HCT116 (cell line): ENCODE results near the gene FEM1B. TPM values are rescaled to one million over a fixed set of nuclear protein-coding genes. Genes with fewer than 3 reads are reported as not detected.

Experiments used
- ATAC-seq: fragments of 200-7000 bp; cut with Tn5 transposase; 2 replicates; pipeline ENCODE4 v1.9.1; 2020; ENCODE audit warnings: mild to moderate bottlenecking, moderate library complexity
- BruUV-seq: library from RNA; stranded (reverse); fragments of 400-500 nt; replicated peaks from 2 replicates; lab custom pipeline; 2021; lab: Mats Ljungman, UMichigan
- CTCF ChIA-PET: fragments of 300-600 bp; sonication (Branson Sonifier 250); formaldehyde crosslinking; loops from one replicate; lab custom pipeline; 2021; ENCODE audit warnings: antibody characterized with exemption; lab: Charles Lee
- POLR2A ChIA-PET: fragments of 300-600, 350-600 bp; sonication (Branson Sonifier 250); formaldehyde crosslinking; loops from one replicate; lab custom pipeline; 2021; ENCODE audit warnings: antibody characterized with exemption; lab: Charles Lee
- RAD21 ChIA-PET, 2 experiments: fragments of 300-600 bp; sonication (Branson Sonifier 250); formaldehyde crosslinking; loops; one replicate each; lab custom pipeline; 2023; ENCODE audit warnings: low total read pairs in 2 of 2; ENCODE audit not compliant: uncharacterized antibody in 2 of 2, unreplicated experiment in 2 of 2, low non-redundant PET in 1 of 2; lab: Charles Lee
- DNase-seq: peaks from one replicate; pipeline ENCODE4 v3.0.0-alpha.2; 2010; ENCODE audit warnings: low read depth, low spot score
- H2AFZ ChIP-seq: fragments of 200-600 bp; shearing (Covaris generic), sonication (generic); 2 replicates; pipeline ENCODE4 v1.6.1; 2017; ENCODE audit warnings: low read depth, mixed run types, mixed read lengths, antibody characterized with exemption, low read length; ENCODE audit not compliant: poor library complexity, severe bottlenecking
- H3K27ac ChIP-seq: 2 replicates; pipeline ENCODE4 v1.5.1; 2012; ENCODE audit warnings: low read depth, low read length
- H3K27me3 ChIP-seq: fragments of 200-600 bp; sonication (generic); 2 replicates; pipeline ENCODE4 v1.6.1; 2016; ENCODE audit warnings: mixed run types, low read length, mixed read lengths; ENCODE audit not compliant: insufficient read depth
- H3K36me3 ChIP-seq, 2 experiments: fragments of 200-500 bp in 1 of 2; fragments of 200-600 bp in 1 of 2; sonication (Bioruptor generic) in 1 of 2; sonication (generic) in 1 of 2; 2 replicates each; pipeline versions ENCODE4 v1.5.1 to v1.6.1; 2014 to 2016; ENCODE audit warnings: low read length in 2 of 2, inconsistent platforms in 1 of 2, mixed read lengths in 1 of 2, mixed run types in 1 of 2; ENCODE audit not compliant: insufficient read depth in 2 of 2, control insufficient read depth in 1 of 2
- H3K4me1 ChIP-seq, 2 experiments: fragments of 200-600 bp in 1 of 2; sonication (generic) in 1 of 2; 2 replicates each; pipeline versions ENCODE4 v1.5.1 to v1.6.1; 2012 to 2017; ENCODE audit warnings: low read length in 2 of 2, inconsistent platforms in 1 of 2, mild to moderate bottlenecking in 1 of 2, mixed read lengths in 1 of 2, mixed run types in 1 of 2, moderate library complexity in 1 of 2; ENCODE audit not compliant: insufficient read depth in 2 of 2, control insufficient read depth in 1 of 2
- H3K4me2 ChIP-seq: fragments of 200-600 bp; sonication (generic); 2 replicates; pipeline ENCODE4 v1.6.1; 2017; ENCODE audit warnings: mixed run types, low read length, mixed read lengths
- H3K4me3 ChIP-seq, 2 experiments: fragments of 200-600 bp in 1 of 2; sonication (generic) in 1 of 2; replicated peaks in 1 of 2; 2 replicates each; pipeline ENCODE4 v1.5.1; 2011 to 2016; ENCODE audit warnings: low read length in 2 of 2, control low read depth in 1 of 2, low read depth in 1 of 2, mild to moderate bottlenecking in 1 of 2, mixed read lengths in 1 of 2, mixed run types in 1 of 2
- H3K79me2 ChIP-seq: fragments of 200-600 bp; sonication (generic); 2 replicates; pipeline ENCODE4 v1.6.1; 2017; ENCODE audit warnings: mild to moderate bottlenecking, mixed run types, low read length, moderate library complexity, mixed read lengths; ENCODE audit not compliant: insufficient read depth
- H3K9ac ChIP-seq: fragments of 200-600 bp; sonication (generic); 2 replicates; pipeline ENCODE4 v1.6.1; 2016; ENCODE audit warnings: low read length, mixed read lengths
- H3K9me2 ChIP-seq: fragments of 200-600 bp; sonication (generic), shearing (Covaris generic); 2 replicates; pipeline ENCODE4 v1.6.1; 2017; ENCODE audit warnings: mixed run types, mild to moderate bottlenecking, moderate library complexity; ENCODE audit not compliant: insufficient read depth
- H3K9me3 ChIP-seq, 2 experiments: fragments of 200-500 bp in 1 of 2; fragments of 200-600 bp in 1 of 2; sonication (Bioruptor generic) in 1 of 2; sonication (generic) in 1 of 2; 2 replicates each; pipeline ENCODE4 v1.6.1; 2014 to 2017; ENCODE audit warnings: low read length in 2 of 2, mixed read lengths in 2 of 2, inconsistent platforms in 1 of 2, low read depth in 1 of 2, mild to moderate bottlenecking in 1 of 2, mixed run types in 1 of 2, moderate library complexity in 1 of 2; ENCODE audit not compliant: control insufficient read depth in 1 of 2, insufficient read depth in 1 of 2
- H4K20me1 ChIP-seq: fragments of 200-600 bp; sonication (generic), shearing (Covaris generic); 2 replicates; pipeline ENCODE4 v1.6.1; 2017; ENCODE audit warnings: mixed run types, mild to moderate bottlenecking, moderate library complexity; ENCODE audit not compliant: insufficient read depth
- EGR1 ChIP-seq: IDR thresholded peaks from 2 replicates; pipeline ENCODE4 v1.6.1; 2012; ENCODE audit warnings: low read depth
- FOSL1 ChIP-seq: IDR thresholded peaks from 2 replicates; pipeline ENCODE4 v1.6.1; 2012; ENCODE audit warnings: low read depth
- SIN3A ChIP-seq: IDR thresholded peaks from 2 replicates; pipeline ENCODE4 v1.6.1; 2012; ENCODE audit warnings: low read depth
- SRF ChIP-seq: IDR thresholded peaks from 2 replicates; pipeline ENCODE4 v1.6.1; 2012; ENCODE audit warnings: low read depth
- YY1 ChIP-seq: IDR thresholded peaks from 2 replicates; pipeline ENCODE4 v1.6.1; 2011; ENCODE audit warnings: low read length, low read depth, moderate library complexity, mild to moderate bottlenecking; ENCODE audit not compliant: insufficient replicate concordance; ENCODE audit errors: extremely low read depth
- intact Hi-C: fragments of 100-400 bp; cut with micrococcal nuclease; formaldehyde crosslinking; loops from 2 replicates; pipeline ENCODE4 v1.10.0; 2022
- total RNA-seq: library from RNA; stranded (reverse); gene quantifications from one replicate; pipeline ENCODE4 v1.2.1, GENCODE V29; 2021; ENCODE audit not compliant: unreplicated experiment
- TF ChIP-seq, protein P1 (sequence below): IDR thresholded peaks from 2 replicates; pipeline ENCODE4 v1.6.1; 2012
- TF ChIP-seq, protein P2 (sequence below): IDR thresholded peaks from 2 replicates; pipeline ENCODE4 v1.6.1; 2012
- TF ChIP-seq, protein P3 (sequence below): IDR thresholded peaks from 2 replicates; pipeline ENCODE4 v1.6.1; 2011; ENCODE audit warnings: mild to moderate bottlenecking, low read length, moderate library complexity; ENCODE audit not compliant: insufficient replicate concordance; ENCODE audit errors: extremely low read depth
- TF ChIP-seq, protein P4 (sequence below), 3 experiments: fragments of 200-600 bp in 1 of 3; sonication (generic) in 1 of 3; IDR thresholded peaks in 2 of 3; conservative IDR thresholded peaks in 1 of 3; 2 replicates each; pipeline ENCODE4 v1.5.1; 2012 to 2017; ENCODE audit warnings: low read depth in 2 of 3, low read length in 2 of 3, antibody characterized with exemption in 1 of 3, borderline replicate concordance in 1 of 3, control low read depth in 1 of 3, mild to moderate bottlenecking in 1 of 3, mixed read lengths in 1 of 3, mixed run types in 1 of 3, moderate library complexity in 1 of 3; ENCODE audit not compliant: insufficient read depth in 1 of 3
- TF ChIP-seq, protein P5 (sequence below): IDR thresholded peaks from 2 replicates; pipeline ENCODE4 v1.6.1; 2012; ENCODE audit warnings: low read depth

Gene FEM1B
- total RNA-seq, 1 experiment from 2014 or later: 39.7 TPM

DNA sequence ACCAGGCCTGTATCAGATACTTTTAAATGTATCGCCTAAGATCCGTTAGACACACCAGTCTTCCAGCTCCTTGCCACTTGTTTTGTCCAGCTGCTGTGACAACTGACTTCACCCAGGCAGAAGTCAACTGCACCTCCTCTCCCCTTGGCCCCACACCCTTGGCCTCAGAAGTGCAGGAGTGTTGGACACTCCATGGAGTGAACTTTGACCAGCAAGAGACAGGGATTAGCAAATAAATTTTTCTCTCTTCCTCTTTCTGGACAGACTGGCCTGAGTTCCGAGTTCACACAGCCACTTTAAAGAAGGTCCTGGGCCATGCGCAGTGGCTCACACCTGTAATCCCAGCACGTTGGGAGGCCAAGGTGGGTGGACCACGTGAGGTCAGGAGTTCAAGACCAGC is 45.1 kb upstream of the FEM1B start:
- no peak for TF ChIP-seq EGR1
- no peak for TF ChIP-seq SRF
- no peak for TF ChIP-seq SIN3A
- TF ChIP-seq, protein P1, sequence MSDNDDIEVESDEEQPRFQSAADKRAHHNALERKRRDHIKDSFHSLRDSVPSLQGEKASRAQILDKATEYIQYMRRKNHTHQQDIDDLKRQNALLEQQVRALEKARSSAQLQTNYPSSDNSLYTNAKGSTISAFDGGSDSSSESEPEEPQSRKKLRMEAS: no peak
- TF ChIP-seq, protein P2, sequence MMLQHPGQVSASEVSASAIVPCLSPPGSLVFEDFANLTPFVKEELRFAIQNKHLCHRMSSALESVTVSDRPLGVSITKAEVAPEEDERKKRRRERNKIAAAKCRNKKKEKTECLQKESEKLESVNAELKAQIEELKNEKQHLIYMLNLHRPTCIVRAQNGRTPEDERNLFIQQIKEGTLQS: no peak
- TF ChIP-seq, protein P3, sequence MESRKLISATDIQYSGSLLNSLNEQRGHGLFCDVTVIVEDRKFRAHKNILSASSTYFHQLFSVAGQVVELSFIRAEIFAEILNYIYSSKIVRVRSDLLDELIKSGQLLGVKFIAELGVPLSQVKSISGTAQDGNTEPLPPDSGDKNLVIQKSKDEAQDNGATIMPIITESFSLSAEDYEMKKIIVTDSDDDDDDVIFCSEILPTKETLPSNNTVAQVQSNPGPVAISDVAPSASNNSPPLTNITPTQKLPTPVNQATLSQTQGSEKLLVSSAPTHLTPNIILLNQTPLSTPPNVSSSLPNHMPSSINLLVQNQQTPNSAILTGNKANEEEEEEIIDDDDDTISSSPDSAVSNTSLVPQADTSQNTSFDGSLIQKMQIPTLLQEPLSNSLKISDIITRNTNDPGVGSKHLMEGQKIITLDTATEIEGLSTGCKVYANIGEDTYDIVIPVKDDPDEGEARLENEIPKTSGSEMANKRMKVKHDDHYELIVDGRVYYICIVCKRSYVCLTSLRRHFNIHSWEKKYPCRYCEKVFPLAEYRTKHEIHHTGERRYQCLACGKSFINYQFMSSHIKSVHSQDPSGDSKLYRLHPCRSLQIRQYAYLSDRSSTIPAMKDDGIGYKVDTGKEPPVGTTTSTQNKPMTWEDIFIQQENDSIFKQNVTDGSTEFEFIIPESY: no peak
- TF ChIP-seq, protein P4, sequence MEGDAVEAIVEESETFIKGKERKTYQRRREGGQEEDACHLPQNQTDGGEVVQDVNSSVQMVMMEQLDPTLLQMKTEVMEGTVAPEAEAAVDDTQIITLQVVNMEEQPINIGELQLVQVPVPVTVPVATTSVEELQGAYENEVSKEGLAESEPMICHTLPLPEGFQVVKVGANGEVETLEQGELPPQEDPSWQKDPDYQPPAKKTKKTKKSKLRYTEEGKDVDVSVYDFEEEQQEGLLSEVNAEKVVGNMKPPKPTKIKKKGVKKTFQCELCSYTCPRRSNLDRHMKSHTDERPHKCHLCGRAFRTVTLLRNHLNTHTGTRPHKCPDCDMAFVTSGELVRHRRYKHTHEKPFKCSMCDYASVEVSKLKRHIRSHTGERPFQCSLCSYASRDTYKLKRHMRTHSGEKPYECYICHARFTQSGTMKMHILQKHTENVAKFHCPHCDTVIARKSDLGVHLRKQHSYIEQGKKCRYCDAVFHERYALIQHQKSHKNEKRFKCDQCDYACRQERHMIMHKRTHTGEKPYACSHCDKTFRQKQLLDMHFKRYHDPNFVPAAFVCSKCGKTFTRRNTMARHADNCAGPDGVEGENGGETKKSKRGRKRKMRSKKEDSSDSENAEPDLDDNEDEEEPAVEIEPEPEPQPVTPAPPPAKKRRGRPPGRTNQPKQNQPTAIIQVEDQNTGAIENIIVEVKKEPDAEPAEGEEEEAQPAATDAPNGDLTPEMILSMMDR (IDR thresholded peaks at IDR 0.05 in 2 of 3, conservative IDR thresholded peaks at IDR 0.05 in 1 of 3; ENCODE audit: borderline replicate concordance in 1 of 3, insufficient read depth in 1 of 3, low read depth in 2 of 3, low read length in 2 of 3): no peak
- no peak for TF ChIP-seq YY1
- TF ChIP-seq FOSL1: no peak
- TF ChIP-seq, protein P5, sequence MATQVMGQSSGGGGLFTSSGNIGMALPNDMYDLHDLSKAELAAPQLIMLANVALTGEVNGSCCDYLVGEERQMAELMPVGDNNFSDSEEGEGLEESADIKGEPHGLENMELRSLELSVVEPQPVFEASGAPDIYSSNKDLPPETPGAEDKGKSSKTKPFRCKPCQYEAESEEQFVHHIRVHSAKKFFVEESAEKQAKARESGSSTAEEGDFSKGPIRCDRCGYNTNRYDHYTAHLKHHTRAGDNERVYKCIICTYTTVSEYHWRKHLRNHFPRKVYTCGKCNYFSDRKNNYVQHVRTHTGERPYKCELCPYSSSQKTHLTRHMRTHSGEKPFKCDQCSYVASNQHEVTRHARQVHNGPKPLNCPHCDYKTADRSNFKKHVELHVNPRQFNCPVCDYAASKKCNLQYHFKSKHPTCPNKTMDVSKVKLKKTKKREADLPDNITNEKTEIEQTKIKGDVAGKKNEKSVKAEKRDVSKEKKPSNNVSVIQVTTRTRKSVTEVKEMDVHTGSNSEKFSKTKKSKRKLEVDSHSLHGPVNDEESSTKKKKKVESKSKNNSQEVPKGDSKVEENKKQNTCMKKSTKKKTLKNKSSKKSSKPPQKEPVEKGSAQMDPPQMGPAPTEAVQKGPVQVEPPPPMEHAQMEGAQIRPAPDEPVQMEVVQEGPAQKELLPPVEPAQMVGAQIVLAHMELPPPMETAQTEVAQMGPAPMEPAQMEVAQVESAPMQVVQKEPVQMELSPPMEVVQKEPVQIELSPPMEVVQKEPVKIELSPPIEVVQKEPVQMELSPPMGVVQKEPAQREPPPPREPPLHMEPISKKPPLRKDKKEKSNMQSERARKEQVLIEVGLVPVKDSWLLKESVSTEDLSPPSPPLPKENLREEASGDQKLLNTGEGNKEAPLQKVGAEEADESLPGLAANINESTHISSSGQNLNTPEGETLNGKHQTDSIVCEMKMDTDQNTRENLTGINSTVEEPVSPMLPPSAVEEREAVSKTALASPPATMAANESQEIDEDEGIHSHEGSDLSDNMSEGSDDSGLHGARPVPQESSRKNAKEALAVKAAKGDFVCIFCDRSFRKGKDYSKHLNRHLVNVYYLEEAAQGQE: no peak
- H3K4me1 ChIP-seq: peaks cover 10 to 28% of the 10 kb centered on the region in 2 experiments; a peak in 3 of 4 replicates
- intact Hi-C loops: no loop called here
- H3K36me3 ChIP-seq: no peaks in the 10 kb centered on the region
- H3K9me3 ChIP-seq: no peaks in the 10 kb centered on the region
- DNase-seq: no peak
- ChIA-PET POLR2A (interaction anchor here (1.3 kb wide), 1 partner anchor 12 kb away, joined by 4 read pairs; no protein-coding TSS in a partner anchor), CTCF (no interaction called here), RAD21 (no interaction called here)
- no peak overlapping the region for H3K27ac ChIP-seq
- H3K4me3 ChIP-seq: no peak overlapping the region
- H3K4me2 ChIP-seq: no peak overlapping the region
- H4K20me1 ChIP-seq: no peaks in the 10 kb centered on the region
- ATAC-seq: no peak
- no peaks in the 10 kb centered on the region for H3K9me2 ChIP-seq
- H3K27me3 ChIP-seq: no peaks in the 10 kb centered on the region
- peaks cover 19% of the 10 kb centered on the region for H3K79me2 ChIP-seq
- BruUV-seq: no TSS peak
- no peak overlapping the region for H3K9ac ChIP-seq
- no peak overlapping the region for H2AFZ ChIP-seq
